Large intestine (tissue), 12 donors: ENCODE measurements around the gene PEF1. TPM values are rescaled to one million over a fixed set of nuclear protein-coding genes. Genes with fewer than 3 reads are reported as not detected.

Experiments used
- DNase-seq, 2 donors: peaks; one replicate each; pipeline versions ENCODE4 v3.0.0 to v3.0.0-alpha.2; 2013
- H3K27ac ChIP-seq: one replicate; pipeline ENCODE4 v1.5.1; 2013; ENCODE audit warnings: low read length
- H3K27me3 ChIP-seq: 2 replicates; pipeline ENCODE4 v1.6.1; 2013; ENCODE audit warnings: low read length; ENCODE audit not compliant: control insufficient read depth, insufficient read depth
- H3K36me3 ChIP-seq: 2 replicates; pipeline ENCODE4 v1.6.1; 2013; ENCODE audit warnings: low read length; ENCODE audit not compliant: control insufficient read depth, insufficient read depth
- H3K4me1 ChIP-seq: one replicate; pipeline ENCODE4 v1.6.1; 2013; ENCODE audit warnings: low read length; ENCODE audit not compliant: control insufficient read depth, insufficient read depth
- H3K4me3 ChIP-seq: one replicate; pipeline ENCODE4 v1.5.1; 2013; ENCODE audit warnings: low read length
- H3K9me3 ChIP-seq: one replicate; pipeline ENCODE4 v1.6.1; 2013; ENCODE audit warnings: mild to moderate bottlenecking, low read depth, low read length, moderate library complexity; ENCODE audit not compliant: control insufficient read depth
- WGBS: methylation state at CpG from one replicate; pipeline ENCODE4 v1.1.5; 2013; ENCODE audit warnings: low lambda C conversion rate; ENCODE audit not compliant: insufficient coverage; 5-methylcytosine and 5-hydroxymethylcytosine counted together
- long read RNA-seq, 11 donors: transcript quantifications; one replicate each; lab custom pipeline, GENCODE V29; 2026
- polyA plus RNA-seq: library from polyadenylated mRNA; unstranded; fragments of 120-200 nt; gene quantifications from one replicate; pipeline ENCODE4 v1.2.1, GENCODE V29; 2013

The PEF1 gene
- polyA plus RNA-seq = 57.4 TPM
- long read RNA-seq, donor 1, transcript PEF1-201 (5 exons, 1,629 nt) = major isoform, 18 of 18 reads
- long read RNA-seq, donor 1, partial matches to known transcripts = 0 of 18 reads
- long read RNA-seq, donor 1, other reads (novel, unspliced or antisense) = 0 of 18 reads
- long read RNA-seq, donor 2, transcript PEF1-201 (5 exons, 1,629 nt) = major isoform, 27 of 32 reads
- long read RNA-seq, donor 2, partial matches to known transcripts = 5 of 32 reads
- long read RNA-seq, donor 2, other reads (novel, unspliced or antisense) = 0 of 32 reads
- long read RNA-seq, donor 3 = 0 reads
- long read RNA-seq, donor 4, transcript PEF1-201 (5 exons, 1,629 nt) = major isoform, 5 of 5 reads
- long read RNA-seq, donor 4, partial matches to known transcripts = 0 of 5 reads
- long read RNA-seq, donor 4, other reads (novel, unspliced or antisense) = 0 of 5 reads
- long read RNA-seq, donor 5, transcript PEF1-201 (5 exons, 1,629 nt) = major isoform, 20 of 22 reads
- long read RNA-seq, donor 5, partial matches to known transcripts = 0 of 22 reads
- long read RNA-seq, donor 5, other reads (novel, unspliced or antisense) = 0 of 22 reads
- long read RNA-seq, donor 6, transcript PEF1-201 (5 exons, 1,629 nt) = major isoform, 21 of 22 reads
- long read RNA-seq, donor 6, partial matches to known transcripts = 0 of 22 reads
- long read RNA-seq, donor 6, other reads (novel, unspliced or antisense) = 0 of 22 reads
- long read RNA-seq, donor 7, transcript PEF1-201 (5 exons, 1,629 nt) = major isoform, 11 of 11 reads
- long read RNA-seq, donor 7, partial matches to known transcripts = 0 of 11 reads
- long read RNA-seq, donor 7, other reads (novel, unspliced or antisense) = 0 of 11 reads
- long read RNA-seq, donor 8, transcript PEF1-201 (5 exons, 1,629 nt) = major isoform, 33 of 50 reads
- long read RNA-seq, donor 8, partial matches to known transcripts = 15 of 50 reads
- long read RNA-seq, donor 8, other reads (novel, unspliced or antisense) = 0 of 50 reads
- long read RNA-seq, donor 9, transcript PEF1-201 (5 exons, 1,629 nt) = major isoform, 38 of 44 reads
- long read RNA-seq, donor 9, partial matches to known transcripts = 5 of 44 reads
- long read RNA-seq, donor 9, other reads (novel, unspliced or antisense) = 0 of 44 reads
- long read RNA-seq, donor 10, transcript PEF1-201 (5 exons, 1,629 nt) = major isoform, 26 of 28 reads
- long read RNA-seq, donor 10, partial matches to known transcripts = 0 of 28 reads
- long read RNA-seq, donor 10, other reads (novel, unspliced or antisense) = 0 of 28 reads
- long read RNA-seq, donor 11, transcript PEF1-201 (5 exons, 1,629 nt) = major isoform, 28 of 29 reads
- long read RNA-seq, donor 11, partial matches to known transcripts = 0 of 29 reads
- long read RNA-seq, donor 11, other reads (novel, unspliced or antisense) = 0 of 29 reads

GRCh38 chr1:31644560-31645273, at the start of gene PEF1:
Gene PEF1, minus strand, starts transcription at chr1:31644876. Its CDS starts 12 bp downstream, at chr1:31644864.
- no peaks in the 10 kb centered on the region for H3K27me3 ChIP-seq
- H3K27ac ChIP-seq = peak within 1 kb of the TSS; percentile 93
- no peaks in the 10 kb centered on the region for H3K36me3 ChIP-seq
- H3K9me3 ChIP-seq = no peaks in the 10 kb centered on the region
- DNase-seq = peak; percentile 98 to 99
- H3K4me1 ChIP-seq = peaks cover 13% of the 10 kb centered on the region
- WGBS = no CpG with 5 or more reads among the region's 56 CpGs
- peak within 1 kb of the TSS; percentile 70 for H3K4me3 ChIP-seq

GRCh38 chr1:31693231-31693630, 48.6 kb upstream of the PEF1 start:
- Histone ChIP-seq H3K27me3 (no peaks in the 10 kb centered on the region), H3K4me1 (no peaks in the 10 kb centered on the region), H3K27ac (no peak overlapping the region), H3K9me3 (no peaks in the 10 kb centered on the region), H3K36me3 (peaks cover 78% of the 10 kb centered on the region), H3K4me3 (no peak overlapping the region)
- DNase-seq = no peak
- WGBS = no CpG with 5 or more reads among the region's 10 CpGs

GRCh38 chr1:31691951-31692350, 47.3 kb upstream of the PEF1 start:
- Histone ChIP-seq H3K27ac (no peak overlapping the region), H3K4me1 (no peaks in the 10 kb centered on the region), H3K4me3 (no peak overlapping the region), H3K36me3 (peaks cover 72% of the 10 kb centered on the region), H3K9me3 (no peaks in the 10 kb centered on the region), H3K27me3 (no peaks in the 10 kb centered on the region)
- no peak for DNase-seq
- WGBS = no CpG with 5 or more reads among the region's 11 CpGs

GRCh38 chr1:31691446-31691845, 46.8 kb upstream of the PEF1 start:
- DNase-seq = no peak
- Histone ChIP-seq H3K27me3 (no peaks in the 10 kb centered on the region), H3K4me1 (peaks cover under 1% of the 10 kb centered on the region), H3K4me3 (no peak overlapping the region), H3K9me3 (no peaks in the 10 kb centered on the region), H3K27ac (no peak overlapping the region), H3K36me3 (peaks cover 68% of the 10 kb centered on the region)
- no CpG with 5 or more reads among the region's 4 CpGs for WGBS

- Histone ChIP-seq H3K4me1 (peaks cover 5% of the 10 kb centered on the region), H3K4me3 (no peak overlapping the region), H3K36me3 (peaks cover 66% of the 10 kb centered on the region), H3K27ac (no peak overlapping the region), H3K27me3 (no peaks in the 10 kb centered on the region), H3K9me3 (no peaks in the 10 kb centered on the region)
- no CpG with 5 or more reads among the region's 10 CpGs for WGBS
- no peak for DNase-seq
Measured at GRCh38 chr1:31690921-31691320, 46.2 kb upstream of the PEF1 start.

- no peaks in the 10 kb centered on the region for H3K9me3 ChIP-seq
- no peak overlapping the region for H3K27ac ChIP-seq
- H3K36me3 ChIP-seq = peaks cover 60% of the 10 kb centered on the region
- no peak for DNase-seq
- H3K4me1 ChIP-seq = peaks cover 10% of the 10 kb centered on the region
- no CpG with 5 or more reads among the region's 6 CpGs for WGBS
- H3K4me3 ChIP-seq = no peak overlapping the region
- no peaks in the 10 kb centered on the region for H3K27me3 ChIP-seq
Measured at GRCh38 chr1:31689854-31690253, 45.2 kb upstream of the PEF1 start.

- DNase-seq = no peak
- peaks cover 13% of the 10 kb centered on the region for H3K4me1 ChIP-seq
- H3K27ac ChIP-seq = no peak overlapping the region
- H3K9me3 ChIP-seq = no peaks in the 10 kb centered on the region
- H3K27me3 ChIP-seq = no peaks in the 10 kb centered on the region
- H3K4me3 ChIP-seq = no peak overlapping the region
- WGBS = no CpG with 5 or more reads among the region's 2 CpGs
- peaks cover 55% of the 10 kb centered on the region for H3K36me3 ChIP-seq
Measured at GRCh38 chr1:31689379-31689778, 44.7 kb upstream of the PEF1 start.

GRCh38 chr1:31688233-31688918, 43.7 kb upstream of the PEF1 start:
- H3K4me1 ChIP-seq = peaks cover 22% of the 10 kb centered on the region
- H3K4me3 ChIP-seq = no peak overlapping the region
- DNase-seq = no peak
- peaks cover 58% of the 10 kb centered on the region for H3K36me3 ChIP-seq
- H3K9me3 ChIP-seq = no peaks in the 10 kb centered on the region
- H3K27me3 ChIP-seq = no peaks in the 10 kb centered on the region
- H3K27ac ChIP-seq = no peak overlapping the region
- WGBS = 30% methylated on average over 2 of the region's 8 CpGs

GRCh38 chr1:31687601-31688000, 42.9 kb upstream of the PEF1 start:
- WGBS = 100% methylated on average over 2 of the region's 8 CpGs
- DNase-seq = no peak

More at GRCh38 chr1:31687601-31688000, 42.9 kb upstream of the PEF1 start:
- H3K4me3 ChIP-seq = no peak overlapping the region
- H3K27me3 ChIP-seq = no peaks in the 10 kb centered on the region
- peaks cover 27% of the 10 kb centered on the region for H3K4me1 ChIP-seq
- no peaks in the 10 kb centered on the region for H3K9me3 ChIP-seq
- H3K27ac ChIP-seq = no peak overlapping the region
- peaks cover 62% of the 10 kb centered on the region for H3K36me3 ChIP-seq
